Fibroblast of villous mesenchyme (primary cell): ENCODE measurements around the gene SRGN. TPM values are rescaled to one million over a fixed set of nuclear protein-coding genes. Genes with fewer than 3 reads are reported as not detected.
A peak's percentile ranks its signal among the peaks of the same experiment; 100 is the strongest.

Experiments
- DNase-seq: peaks from one replicate; pipeline ENCODE4 v3.0.0-alpha.2; 2010; ENCODE audit warnings: low read depth
- H3K4me3 ChIP-seq: 2 replicates; pipeline ENCODE4 v1.5.1; 2011; ENCODE audit warnings: low read depth, mild to moderate bottlenecking, low read length
- CTCF ChIP-seq: IDR thresholded peaks from 2 replicates; pipeline ENCODE4 v1.5.1; 2012; ENCODE audit warnings: low read depth, mild to moderate bottlenecking, low read length; ENCODE audit not compliant: insufficient read depth
- total RNA-seq: library from RNA; depleted of rRNA; stranded (reverse); fragments of >200 nt; gene quantifications from 2 replicates; pipeline ENCODE4 v1.2.3, GENCODE V29; 2012

SRGN gene
- total RNA-seq, 1 donor = 221 TPM

GRCh38 chr10:69088801-69089501 is 1.0 kb downstream of the SRGN start:
- H3K4me3 ChIP-seq = peak overlapping the region; percentile 60

GRCh38 chr10:69089638-69090599 is 2.0 kb downstream of the SRGN start:
- H3K4me3 ChIP-seq = no peak overlapping the region
- peak; percentile 25 for DNase-seq
- TF ChIP-seq CTCF = no peak

More at GRCh38 chr10:69088801-69089501, 1.0 kb downstream of the SRGN start:
- TF ChIP-seq CTCF = no peak
- peak; percentile 34 for DNase-seq

- peak; percentile 55 for DNase-seq
- TF ChIP-seq CTCF = no peak
- H3K4me3 ChIP-seq = no peak overlapping the region
Observed at GRCh38 chr10:69090685-69091084, 2.8 kb downstream of the SRGN start.

- H3K4me3 ChIP-seq = no peak overlapping the region
- DNase-seq = peak; percentile 44
- TF ChIP-seq CTCF = no peak
Observed at GRCh38 chr10:69091143-69091651, 3.3 kb downstream of the SRGN start.

GRCh38 chr10:69092959-69093850 is 5.3 kb downstream of the SRGN start:
- TF ChIP-seq CTCF = peak; percentile 67
- DNase-seq = peak; percentile 93
- H3K4me3 ChIP-seq = no peak overlapping the region

- peak; percentile 32 for TF ChIP-seq CTCF
- H3K4me3 ChIP-seq = no peak overlapping the region
- DNase-seq = peak; percentile 42
Observed at GRCh38 chr10:69093933-69094332, 6.0 kb downstream of the SRGN start.
